ENCODE measurements around the gene PSMC3. TPM values are rescaled to one million over a fixed set of nuclear protein-coding genes. Genes with fewer than 3 reads are reported as not detected.

PSMC3 gene
- total and polyA plus RNA-seq, 9 of the 15 experiments (the other 6 are each of a cell fraction or from before 2014, with no cell fraction given), result 44.3 to 324 (median 240) TPM

DNA sequence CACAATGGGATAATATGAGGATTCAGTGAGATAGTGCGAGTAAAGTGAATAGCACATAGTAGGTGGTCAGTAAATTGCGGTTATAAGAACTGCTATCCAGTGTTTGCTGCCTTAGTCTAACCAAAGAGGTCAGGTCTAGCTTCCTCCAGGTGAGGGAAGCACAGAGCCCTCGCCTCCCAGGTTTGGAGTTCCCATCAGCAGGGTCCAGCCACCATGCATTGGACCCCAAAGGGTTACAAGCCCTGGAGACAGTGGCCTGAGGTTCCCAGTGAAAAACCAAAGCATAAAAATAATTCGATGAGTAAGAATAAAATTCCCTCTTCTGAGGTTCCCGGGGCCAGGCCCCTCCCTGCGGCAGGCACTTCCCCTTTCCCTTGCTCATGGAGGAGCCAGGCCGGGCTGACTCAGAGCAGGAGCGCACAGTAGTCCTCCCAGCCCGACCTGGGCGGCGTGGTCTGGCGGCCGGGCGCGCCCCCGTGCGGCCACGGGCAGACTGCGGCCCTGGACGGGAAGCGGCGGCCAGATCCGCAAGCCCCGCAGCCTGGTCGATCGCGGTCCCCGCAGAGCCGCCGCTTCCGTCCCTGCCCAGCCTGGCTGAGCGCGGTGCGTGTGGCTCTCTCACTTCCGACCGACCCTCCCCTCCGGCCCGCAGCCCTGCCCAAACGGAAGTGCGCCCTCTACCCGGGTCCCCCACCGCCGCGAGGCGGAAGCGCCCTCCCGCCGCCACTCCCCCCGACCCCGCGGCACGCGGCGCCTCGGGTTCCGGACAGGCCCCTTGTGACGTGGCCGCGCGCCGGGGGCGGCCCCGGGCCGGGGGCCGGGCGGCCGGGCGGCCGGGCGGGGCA lies 18.3 kb downstream of the PSMC3 start, which contains the start of gene SLC39A13 (continued):
- TF ChIP-seq ARID3A (IDR thresholded peaks at IDR 0.05; ENCODE audit: borderline replicate concordance, low read depth, low read length) (no peak), ZNF644 (tag; IDR thresholded peaks at IDR 0.05; ENCODE audit: low read depth) (no peak; the same call in 1 of the 2 replicates), CREM (IDR thresholded peaks at IDR 0.05; ENCODE audit: low read depth) (peak; percentile 95), ZFP36 (IDR thresholded peaks at IDR 0.05; ENCODE audit: low read depth, low read length, partially characterized antibody) (peak; percentile 46), ZNF609 (CRISPR knock-in tag; IDR thresholded peaks at IDR 0.05; ENCODE audit: borderline replicate concordance) (peak; percentile 96; the same call in 1 of the 2 replicates), AFF1 (IDR thresholded peaks at IDR 0.05; ENCODE audit: low read depth in 1 of 2, partially characterized antibody in 2 of 2) (no peak), ZBTB34 (CRISPR knock-in tag; IDR thresholded peaks at IDR 0.05) (no peak), GTF2F1 (IDR thresholded peaks at IDR 0.05; ENCODE audit: low read depth, low read length) (peak; percentile 65; the same call in 1 of the 2 replicates), GATA2 (CRISPR knock-in tag; IDR thresholded peaks at IDR 0.05) (no peak), KAT2B (IDR thresholded peaks at IDR 0.05; ENCODE audit: low read depth, low read length) (no peak), HDAC8 (tag; IDR thresholded peaks at IDR 0.05) (no peak; the same call in 1 of the 2 replicates), BMI1 (IDR thresholded peaks at IDR 0.05; ENCODE audit: low read length) (no peak), ZNF79 (CRISPR knock-in tag; IDR thresholded peaks at IDR 0.05; ENCODE audit: low read depth) (no peak), ZNF41 (CRISPR knock-in tag; conservative IDR thresholded peaks at IDR 0.05) (no peak)
